ENCODE results near the gene C3orf49.

DNA sequence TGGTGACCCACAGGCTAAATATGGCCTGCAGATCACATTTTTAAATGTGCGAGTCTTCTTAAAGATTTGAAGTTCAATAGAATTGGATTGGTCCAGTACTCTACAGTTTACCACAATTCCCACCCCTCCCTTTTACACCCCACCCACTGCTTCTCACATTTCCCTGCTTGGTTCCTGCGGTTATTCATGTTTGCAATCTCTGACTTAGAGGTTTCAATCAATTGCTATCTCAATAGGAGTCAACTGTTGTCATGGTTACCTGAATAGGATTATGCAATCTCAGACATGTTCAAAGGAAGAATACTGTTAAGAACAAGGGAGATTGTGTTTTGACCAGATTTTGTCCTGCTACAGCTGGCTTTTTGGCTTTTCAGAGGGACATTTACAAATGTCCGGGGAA is 4.9 kb upstream of the C3orf49 start:
- TF ChIP-seq, protein P1, sequence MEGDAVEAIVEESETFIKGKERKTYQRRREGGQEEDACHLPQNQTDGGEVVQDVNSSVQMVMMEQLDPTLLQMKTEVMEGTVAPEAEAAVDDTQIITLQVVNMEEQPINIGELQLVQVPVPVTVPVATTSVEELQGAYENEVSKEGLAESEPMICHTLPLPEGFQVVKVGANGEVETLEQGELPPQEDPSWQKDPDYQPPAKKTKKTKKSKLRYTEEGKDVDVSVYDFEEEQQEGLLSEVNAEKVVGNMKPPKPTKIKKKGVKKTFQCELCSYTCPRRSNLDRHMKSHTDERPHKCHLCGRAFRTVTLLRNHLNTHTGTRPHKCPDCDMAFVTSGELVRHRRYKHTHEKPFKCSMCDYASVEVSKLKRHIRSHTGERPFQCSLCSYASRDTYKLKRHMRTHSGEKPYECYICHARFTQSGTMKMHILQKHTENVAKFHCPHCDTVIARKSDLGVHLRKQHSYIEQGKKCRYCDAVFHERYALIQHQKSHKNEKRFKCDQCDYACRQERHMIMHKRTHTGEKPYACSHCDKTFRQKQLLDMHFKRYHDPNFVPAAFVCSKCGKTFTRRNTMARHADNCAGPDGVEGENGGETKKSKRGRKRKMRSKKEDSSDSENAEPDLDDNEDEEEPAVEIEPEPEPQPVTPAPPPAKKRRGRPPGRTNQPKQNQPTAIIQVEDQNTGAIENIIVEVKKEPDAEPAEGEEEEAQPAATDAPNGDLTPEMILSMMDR (IDR thresholded peaks at IDR 0.05): no peak
- TF ChIP-seq POLR2A (IDR thresholded peaks at IDR 0.05) (no peak), EP300 (IDR thresholded peaks at IDR 0.05) (no peak)

Data from tibial nerve (tissue), 4 donors.